RPMI8226 (cell line): ENCODE results near the gene EXOC4.
"Not testable (repeated sequence)": the region's sequence is repeated elsewhere in the genome, so short reads cannot be mapped to it uniquely, and the experiment has no call there.

Experiments used
- DNase-seq: peaks from one replicate; pipeline ENCODE4 v3.0.0-alpha.2; 2015

Gene EXOC4

GRCh38 chr7:134067164-134067563 lies 814.3 kb downstream of the EXOC4 start:
- no peak for DNase-seq

- no peak for DNase-seq
These were observed 815.8 kb downstream of the EXOC4 start for GRCh38 chr7:134068670-134069069.

GRCh38 chr7:134069187-134069586 lies 816.3 kb downstream of the EXOC4 start:
- DNase-seq, result no peak

- DNase-seq, result no peak
These were observed 817.8 kb downstream of the EXOC4 start for GRCh38 chr7:134070673-134071072.

- DNase-seq, result no peak
These were observed 818.8 kb downstream of the EXOC4 start for GRCh38 chr7:134071355-134072331.

GRCh38 chr7:134073276-134073675 lies 820.4 kb downstream of the EXOC4 start:
- no peak for DNase-seq

- DNase-seq, result no peak
These were observed 822.9 kb downstream of the EXOC4 start for GRCh38 chr7:134075799-134076198.

GRCh38 chr7:134077560-134077959 lies 824.7 kb downstream of the EXOC4 start:
- DNase-seq, result not testable (repeated sequence)

- no peak for DNase-seq
These were observed 826.1 kb downstream of the EXOC4 start for GRCh38 chr7:134078991-134079390.

- no peak for DNase-seq
These were observed 828.8 kb downstream of the EXOC4 start for GRCh38 chr7:134081695-134082094.

- DNase-seq, result no peak
These were observed 831.0 kb downstream of the EXOC4 start for GRCh38 chr7:134083766-134084487.

- DNase-seq, result peak; percentile 66
These were observed 831.7 kb downstream of the EXOC4 start for GRCh38 chr7:134084488-134085144.

GRCh38 chr7:134085311-134085710 lies 832.4 kb downstream of the EXOC4 start:
- DNase-seq, result no peak

GRCh38 chr7:134086998-134087735 lies 834.3 kb downstream of the EXOC4 start:
- DNase-seq, result no peak

- DNase-seq, result no peak
These were observed 835.3 kb downstream of the EXOC4 start for GRCh38 chr7:134088199-134088598.

- DNase-seq, result no peak
These were observed 836.6 kb downstream of the EXOC4 start for GRCh38 chr7:134089446-134089845.

GRCh38 chr7:134098072-134098471 lies 845.2 kb downstream of the EXOC4 start:
- no peak for DNase-seq

- DNase-seq, result no peak
These were observed 848.8 kb downstream of the EXOC4 start for GRCh38 chr7:134101716-134102115.

GRCh38 chr7:134104166-134104565 lies 851.3 kb downstream of the EXOC4 start:
- DNase-seq, result no peak

GRCh38 chr7:134105841-134106240 lies 853.0 kb downstream of the EXOC4 start:
- no peak for DNase-seq

GRCh38 chr7:134108802-134109201 lies 855.9 kb downstream of the EXOC4 start:
- no peak for DNase-seq

GRCh38 chr7:134113655-134114054 lies 860.8 kb downstream of the EXOC4 start:
- no peak for DNase-seq

- DNase-seq, result no peak
These were observed 862.1 kb downstream of the EXOC4 start for GRCh38 chr7:134114992-134115391.
